HCT116 (cell line): ENCODE data around the gene CAPN1.

Experiments
- EGR1 ChIP-seq: IDR thresholded peaks from 2 replicates; pipeline ENCODE4 v1.6.1; 2012; ENCODE audit warnings: low read depth
- EZH2 ChIP-seq: fragments of 200-600 bp; sonication (generic); IDR thresholded peaks from 2 replicates; pipeline ENCODE4 v1.6.1; 2017; ENCODE audit warnings: antibody characterized with exemption, mixed run types
- POLR2AphosphoS5 ChIP-seq: IDR thresholded peaks from 2 replicates; pipeline ENCODE4 v1.6.1; 2011; ENCODE audit warnings: mild to moderate bottlenecking, low read depth, low read length, moderate library complexity
- TF ChIP-seq, protein P1 (sequence below), 3 experiments: fragments of 200-600 bp in 1 of 3; sonication (generic) in 1 of 3; IDR thresholded peaks in 2 of 3; conservative IDR thresholded peaks in 1 of 3; 2 replicates each; pipeline ENCODE4 v1.5.1; 2012 to 2017; ENCODE audit warnings: low read depth in 2 of 3, low read length in 2 of 3, antibody characterized with exemption in 1 of 3, borderline replicate concordance in 1 of 3, control low read depth in 1 of 3, mild to moderate bottlenecking in 1 of 3, mixed read lengths in 1 of 3, mixed run types in 1 of 3, moderate library complexity in 1 of 3; ENCODE audit not compliant: insufficient read depth in 1 of 3
- TF ChIP-seq, protein P2 (sequence below): IDR thresholded peaks from 2 replicates; pipeline ENCODE4 v1.6.1; 2012

DNA sequence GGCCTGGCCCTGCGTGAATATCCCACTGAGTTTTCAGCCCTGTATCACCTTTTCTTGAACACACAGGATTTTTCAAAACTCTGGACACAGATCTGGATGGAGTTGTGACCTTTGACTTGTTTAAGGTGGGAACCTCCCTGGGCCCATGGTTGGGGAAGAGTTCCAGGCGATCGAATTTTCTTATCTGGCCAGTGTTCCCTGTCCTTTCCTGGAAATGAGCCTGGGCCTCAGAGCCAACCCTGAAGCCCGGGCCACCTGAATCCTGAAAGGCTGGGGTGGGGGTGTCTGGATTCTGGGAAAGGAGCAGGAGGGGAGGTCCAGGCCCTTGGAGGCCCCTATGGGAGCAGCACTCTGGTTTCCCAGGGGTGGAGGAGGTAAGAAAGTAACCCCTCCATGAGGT lies 29.0 kb downstream of the CAPN1 start:
- TF ChIP-seq, protein P1, sequence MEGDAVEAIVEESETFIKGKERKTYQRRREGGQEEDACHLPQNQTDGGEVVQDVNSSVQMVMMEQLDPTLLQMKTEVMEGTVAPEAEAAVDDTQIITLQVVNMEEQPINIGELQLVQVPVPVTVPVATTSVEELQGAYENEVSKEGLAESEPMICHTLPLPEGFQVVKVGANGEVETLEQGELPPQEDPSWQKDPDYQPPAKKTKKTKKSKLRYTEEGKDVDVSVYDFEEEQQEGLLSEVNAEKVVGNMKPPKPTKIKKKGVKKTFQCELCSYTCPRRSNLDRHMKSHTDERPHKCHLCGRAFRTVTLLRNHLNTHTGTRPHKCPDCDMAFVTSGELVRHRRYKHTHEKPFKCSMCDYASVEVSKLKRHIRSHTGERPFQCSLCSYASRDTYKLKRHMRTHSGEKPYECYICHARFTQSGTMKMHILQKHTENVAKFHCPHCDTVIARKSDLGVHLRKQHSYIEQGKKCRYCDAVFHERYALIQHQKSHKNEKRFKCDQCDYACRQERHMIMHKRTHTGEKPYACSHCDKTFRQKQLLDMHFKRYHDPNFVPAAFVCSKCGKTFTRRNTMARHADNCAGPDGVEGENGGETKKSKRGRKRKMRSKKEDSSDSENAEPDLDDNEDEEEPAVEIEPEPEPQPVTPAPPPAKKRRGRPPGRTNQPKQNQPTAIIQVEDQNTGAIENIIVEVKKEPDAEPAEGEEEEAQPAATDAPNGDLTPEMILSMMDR (IDR thresholded peaks at IDR 0.05 in 2 of 3, conservative IDR thresholded peaks at IDR 0.05 in 1 of 3; ENCODE audit: borderline replicate concordance in 1 of 3, insufficient read depth in 1 of 3, low read depth in 2 of 3, low read length in 2 of 3) = no peak
- TF ChIP-seq POLR2AphosphoS5 (no peak), EGR1 (no peak), EZH2 (no peak)
- TF ChIP-seq, protein P2, sequence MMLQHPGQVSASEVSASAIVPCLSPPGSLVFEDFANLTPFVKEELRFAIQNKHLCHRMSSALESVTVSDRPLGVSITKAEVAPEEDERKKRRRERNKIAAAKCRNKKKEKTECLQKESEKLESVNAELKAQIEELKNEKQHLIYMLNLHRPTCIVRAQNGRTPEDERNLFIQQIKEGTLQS = no peak
